ENCODE measurements around the gene PPM1D.

DNA sequence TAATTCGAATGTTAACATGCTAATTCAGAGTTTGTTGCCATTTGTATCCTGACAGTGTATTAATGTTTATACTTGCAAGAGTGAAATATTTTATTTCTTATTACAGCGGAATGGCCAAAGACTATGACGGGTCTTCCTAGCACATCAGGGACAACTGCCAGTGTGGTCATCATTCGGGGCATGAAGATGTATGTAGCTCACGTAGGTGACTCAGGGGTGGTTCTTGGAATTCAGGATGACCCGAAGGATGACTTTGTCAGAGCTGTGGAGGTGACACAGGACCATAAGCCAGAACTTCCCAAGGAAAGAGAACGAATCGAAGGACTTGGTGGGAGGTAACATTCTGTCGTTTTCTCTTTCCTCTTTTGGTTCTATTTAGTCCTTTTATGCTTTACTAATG is 23.4 kb downstream of the PPM1D start:
- TF ChIP-seq CTCF (IDR thresholded peaks at IDR 0.05) (no peak), EZH2 (IDR thresholded peaks at IDR 0.05; ENCODE audit: borderline replicate concordance, insufficient read depth, low read depth, low read length, poor library complexity, severe bottlenecking) (no peak)
